ENCODE results near the gene CCDC6.
A peak's percentile ranks its signal among the peaks of the same experiment; 100 is the strongest.
"Not testable (repeated sequence)": the region's sequence is repeated elsewhere in the genome, so short reads cannot be mapped to it uniquely, and the experiment has no call there.

Gene CCDC6

GRCh38 chr10:59905731-59906416, 482 bp downstream of the CCDC6 start:
- no peak for DNase-seq (ENCODE audit: low read depth in 2 of 2)

- DNase-seq (ENCODE audit: low read depth in 2 of 2), result peak; percentile 37 to 43
Observed at GRCh38 chr10:59905066-59905730, 1.2 kb downstream of the CCDC6 start.

- DNase-seq (ENCODE audit: low read depth in 2 of 2), result no peak
Observed at GRCh38 chr10:59904426-59905065, 1.8 kb downstream of the CCDC6 start.

GRCh38 chr10:59903871-59904270, 2.5 kb downstream of the CCDC6 start:
- DNase-seq (ENCODE audit: low read depth in 2 of 2), result no peak

- no peak for DNase-seq (ENCODE audit: low read depth in 2 of 2)
Observed at GRCh38 chr10:59902016-59902415, 4.3 kb downstream of the CCDC6 start.

- no peak for DNase-seq (ENCODE audit: low read depth in 2 of 2)
Observed at GRCh38 chr10:59901470-59901869, 4.9 kb downstream of the CCDC6 start.

- DNase-seq (ENCODE audit: low read depth in 2 of 2), result no peak
Observed at GRCh38 chr10:59900048-59900727, 6.2 kb downstream of the CCDC6 start.

GRCh38 chr10:59898125-59898835, 8.1 kb downstream of the CCDC6 start:
- no peak for DNase-seq (ENCODE audit: low read depth in 2 of 2)

GRCh38 chr10:59896191-59896590, 10.2 kb downstream of the CCDC6 start:
- no peak for DNase-seq (ENCODE audit: low read depth in 2 of 2)

GRCh38 chr10:59895629-59896116, 10.7 kb downstream of the CCDC6 start:
- no peak for DNase-seq (ENCODE audit: low read depth in 2 of 2)

- no peak for DNase-seq (ENCODE audit: low read depth in 2 of 2)
Observed at GRCh38 chr10:59894114-59894513, 12.2 kb downstream of the CCDC6 start.

- no peak for DNase-seq (ENCODE audit: low read depth in 2 of 2)
Observed at GRCh38 chr10:59892697-59893096, 13.7 kb downstream of the CCDC6 start.

GRCh38 chr10:59891936-59892335, 14.4 kb downstream of the CCDC6 start:
- no peak for DNase-seq (ENCODE audit: low read depth in 2 of 2)

GRCh38 chr10:59891349-59891748, 15.0 kb downstream of the CCDC6 start:
- no peak for DNase-seq (ENCODE audit: low read depth in 2 of 2)

GRCh38 chr10:59888781-59889435, 17.4 kb downstream of the CCDC6 start:
- no peak for DNase-seq (ENCODE audit: low read depth in 2 of 2)

GRCh38 chr10:59887972-59888640, 18.2 kb downstream of the CCDC6 start:
- DNase-seq (ENCODE audit: low read depth in 2 of 2), result no peak

- no peak for DNase-seq (ENCODE audit: low read depth in 2 of 2)
Observed at GRCh38 chr10:59887006-59887405, 19.4 kb downstream of the CCDC6 start.

GRCh38 chr10:59885430-59886134, 20.8 kb downstream of the CCDC6 start:
- DNase-seq (ENCODE audit: low read depth in 2 of 2), result no peak

GRCh38 chr10:59884893-59885292, 21.5 kb downstream of the CCDC6 start:
- DNase-seq (ENCODE audit: low read depth in 2 of 2), result not testable (repeated sequence)

- DNase-seq (ENCODE audit: low read depth in 2 of 2), result no peak
Observed at GRCh38 chr10:59881640-59882039, 24.7 kb downstream of the CCDC6 start.
